COLO829 (cell line): ENCODE measurements around the gene FAM3B.
"Not testable (repeated sequence)": the region's sequence is repeated elsewhere in the genome, so short reads cannot be mapped to it uniquely, and the experiment has no call there.

Source experiments
- DNase-seq: peaks from one replicate; pipeline ENCODE4 v3.0.0; 2012; ENCODE audit warnings: low spot score

FAM3B gene

DNA sequence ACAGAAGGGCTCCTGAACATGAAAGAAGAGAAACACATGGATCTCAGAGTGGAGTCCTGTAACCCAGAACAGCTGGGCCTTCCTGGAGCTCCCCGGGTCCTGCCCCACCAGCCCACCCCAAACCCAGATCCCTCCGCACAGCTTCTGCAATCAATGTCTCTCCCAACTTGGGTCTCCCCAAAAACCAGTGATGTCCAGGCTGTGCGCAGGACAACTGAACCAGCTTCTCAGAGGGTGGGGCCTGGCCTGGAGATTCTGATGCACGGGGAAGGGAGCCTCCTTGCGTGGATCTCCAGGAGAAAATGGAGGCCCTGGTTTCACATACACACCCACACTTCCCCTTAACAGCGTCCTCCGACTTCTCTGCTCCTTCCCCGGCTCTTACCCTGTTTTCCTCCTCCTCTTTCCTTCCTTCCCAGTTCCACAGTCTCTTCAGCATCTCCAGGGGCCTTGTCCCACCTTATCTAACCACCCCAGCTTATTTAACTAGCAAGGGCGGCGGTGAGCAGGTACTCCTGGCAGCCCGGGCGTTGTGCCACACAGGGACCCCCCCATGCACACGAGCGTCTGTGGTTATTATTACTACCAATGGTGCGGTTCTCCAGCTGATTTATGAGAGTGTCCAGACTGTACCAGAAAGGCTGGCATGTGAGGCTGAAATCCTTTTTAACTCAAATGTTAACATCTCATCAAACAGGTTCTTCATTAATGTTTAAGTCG is 34.0 kb downstream of the FAM3B start:
- DNase-seq: no peak

- no peak for DNase-seq
Observed at GRCh38 chr21:41357546-41357945, 40.9 kb downstream of the FAM3B start.

GRCh38 chr21:41358193-41359166 is 41.9 kb downstream of the FAM3B start:
- no peak for DNase-seq

DNA sequence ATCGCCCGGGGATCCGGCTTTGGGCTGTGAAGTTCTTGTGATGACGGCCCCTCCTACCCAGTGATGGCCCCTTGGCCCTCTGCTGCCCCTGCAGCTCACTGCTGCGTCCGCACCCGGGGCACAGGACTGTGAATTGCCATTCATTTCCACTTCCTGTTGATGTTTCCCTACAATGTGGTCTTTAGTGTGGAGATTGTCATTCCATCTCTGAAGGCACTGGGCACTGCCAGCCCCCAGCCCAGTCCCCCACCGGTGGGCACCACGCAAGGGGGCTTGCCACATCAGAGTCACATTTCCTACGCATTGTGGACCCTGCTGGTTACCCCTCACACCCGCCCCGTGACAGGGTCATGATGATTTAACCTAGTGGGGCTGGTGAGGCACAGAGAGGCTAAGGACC is 42.7 kb downstream of the FAM3B start:
- DNase-seq: no peak

DNA sequence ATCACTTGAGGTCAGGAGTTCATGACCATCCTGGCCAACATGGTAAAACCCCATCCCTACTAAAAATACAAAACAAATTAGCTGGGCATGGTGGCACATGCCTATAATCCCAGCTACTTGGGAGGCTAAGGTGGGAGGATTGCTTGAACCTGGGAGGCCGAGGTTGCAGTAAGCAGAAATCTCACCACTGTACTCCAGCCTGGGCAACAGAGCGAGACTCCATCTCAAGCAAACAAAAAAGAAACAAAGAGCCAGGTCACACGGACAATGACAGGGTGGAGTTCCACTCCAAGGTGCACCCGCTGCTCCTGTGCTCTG is 43.1 kb downstream of the FAM3B start:
- DNase-seq: not testable (repeated sequence)

GRCh38 chr21:41360072-41360821 is 43.6 kb downstream of the FAM3B start:
- DNase-seq: no peak

- DNase-seq: no peak
Observed at GRCh38 chr21:41361053-41361785, 44.6 kb downstream of the FAM3B start.

DNA sequence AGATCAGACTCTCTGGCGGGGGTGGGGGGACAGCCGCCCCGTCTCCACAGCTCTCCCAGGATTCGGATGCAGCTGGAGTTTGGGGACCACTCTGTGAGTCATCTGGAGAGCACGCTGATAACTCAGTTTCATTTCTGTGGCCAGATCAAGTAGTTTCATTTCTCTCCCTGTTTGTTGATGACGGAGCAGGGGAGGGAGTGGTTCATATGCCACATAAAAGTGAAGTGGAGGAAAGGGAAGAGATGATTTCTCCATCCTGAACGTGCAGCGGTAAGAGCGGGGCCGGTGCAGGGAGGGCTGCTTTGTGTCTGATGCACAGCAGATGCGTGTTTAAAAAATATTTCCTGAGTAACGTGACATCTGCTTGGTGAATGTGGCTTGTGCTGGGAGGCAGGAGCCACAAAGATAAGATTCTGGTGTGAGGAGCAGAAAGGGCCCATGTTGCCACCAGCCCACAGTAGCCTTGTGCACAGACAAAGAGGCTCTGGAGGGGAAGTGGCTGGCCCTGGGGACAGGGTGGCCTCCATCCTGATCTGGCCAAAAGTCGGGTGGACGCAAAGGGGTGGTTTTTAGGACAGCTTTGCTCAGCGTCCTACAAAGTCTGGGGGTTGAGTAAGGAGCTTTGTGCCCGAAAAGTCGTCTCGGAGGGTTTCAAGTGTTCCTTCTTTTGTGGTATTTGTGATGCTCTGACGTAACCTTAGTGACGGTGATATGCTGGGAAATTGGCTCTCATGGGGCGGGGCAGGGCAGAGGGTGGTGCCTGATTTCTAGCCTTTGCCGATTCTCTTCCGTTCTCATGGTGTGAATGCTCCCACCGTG is 45.4 kb downstream of the FAM3B start, which contains the start of gene MX2:
MX2 (plus strand) TSS at position 242 of the 819 bp plus-strand sequence. CDS start 14,880 bp downstream, outside the sequence.
- DNase-seq: no peak

DNA sequence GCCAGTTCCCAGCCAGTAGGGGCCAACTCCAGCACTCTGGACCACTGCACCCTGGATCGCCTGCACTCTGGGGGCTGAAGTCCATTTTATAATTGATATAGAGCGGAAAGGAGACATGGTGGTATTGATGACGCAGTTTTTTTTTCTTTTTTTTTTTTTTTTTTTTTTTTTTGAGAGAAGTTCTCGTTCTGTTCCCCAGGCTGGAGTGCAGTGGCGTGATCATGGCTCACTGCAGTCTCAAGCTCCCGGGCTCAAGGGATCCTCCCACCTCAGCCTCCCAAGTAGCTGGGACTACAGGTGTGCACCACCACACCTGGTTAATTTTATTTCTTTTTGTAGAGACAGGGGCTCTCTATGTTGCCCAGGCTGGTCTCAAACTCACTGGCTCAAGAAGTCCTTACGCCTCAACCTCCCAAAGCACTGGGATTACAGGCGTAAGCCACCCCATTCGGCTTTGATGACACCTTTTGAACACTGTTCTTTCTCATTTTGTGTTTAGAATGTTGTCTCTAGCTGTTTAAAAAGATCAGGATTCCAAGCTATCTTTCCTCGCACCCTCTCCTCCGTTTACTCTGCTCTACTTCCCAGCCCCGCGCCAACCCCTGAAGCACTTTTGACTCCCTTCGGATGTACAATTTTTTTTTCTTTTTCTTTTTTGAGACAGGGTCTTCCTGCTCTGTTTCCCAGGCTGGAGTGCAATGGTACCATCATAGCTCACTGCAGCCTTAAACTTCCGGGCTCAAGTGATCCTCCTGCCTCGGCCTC is 46.2 kb downstream of the FAM3B start:
- DNase-seq: no peak

GRCh38 chr21:41363370-41364270 is 47.0 kb downstream of the FAM3B start:
- DNase-seq: no peak

DNA sequence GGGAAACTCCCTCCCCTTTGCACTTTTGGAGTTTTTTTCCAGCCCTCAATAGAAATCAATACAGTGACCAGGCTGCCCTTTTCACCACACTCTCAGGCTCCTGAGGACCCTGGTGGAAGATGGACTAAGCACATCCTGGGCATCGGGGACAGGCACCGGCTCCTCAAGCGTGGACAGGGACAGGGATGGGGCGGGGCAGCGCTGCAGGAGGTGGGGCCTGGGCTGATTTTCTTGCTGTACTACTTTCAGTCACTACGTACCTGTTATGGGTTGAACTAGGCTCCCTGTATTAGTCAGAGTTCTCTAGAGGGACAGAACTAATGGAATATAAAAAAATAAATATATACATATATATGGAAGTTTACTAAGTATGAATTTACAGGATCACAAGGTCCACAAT is 47.7 kb downstream of the FAM3B start:
- no peak for DNase-seq

DNA sequence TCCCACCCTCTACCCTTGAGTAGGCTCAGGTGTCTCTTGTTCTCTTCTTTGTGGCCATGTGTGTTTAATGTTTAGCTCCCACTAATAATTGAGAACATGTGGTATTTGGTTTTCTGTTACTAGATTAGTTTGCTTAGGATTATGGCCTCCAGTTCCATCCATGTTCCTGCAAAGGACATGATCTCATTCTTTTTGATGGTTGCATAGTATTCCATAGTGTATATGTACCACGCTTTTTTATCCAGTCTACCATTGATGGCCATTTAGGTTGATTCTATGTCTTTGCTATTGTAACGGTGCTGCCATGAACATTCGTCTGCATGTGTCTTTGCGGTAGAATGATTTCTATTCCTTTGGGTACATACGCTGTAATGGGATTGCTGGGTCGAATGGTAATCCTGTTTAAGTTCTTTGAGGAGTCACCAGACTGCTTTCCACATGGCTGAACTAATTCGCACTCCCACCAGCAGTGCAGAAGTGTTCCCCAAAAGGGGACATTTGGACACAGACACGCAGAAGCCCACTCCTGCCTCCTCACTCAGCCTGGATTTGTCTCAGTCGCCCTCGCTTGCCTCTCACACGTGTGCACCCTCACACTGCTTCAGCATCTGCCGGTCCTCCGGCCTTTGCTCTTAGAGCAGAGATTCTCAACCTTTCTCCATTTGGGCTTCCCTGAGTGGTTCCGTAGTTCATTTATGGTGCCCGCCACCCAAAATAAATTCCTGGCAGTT is 48.9 kb downstream of the FAM3B start:
- DNase-seq: no peak

DNA sequence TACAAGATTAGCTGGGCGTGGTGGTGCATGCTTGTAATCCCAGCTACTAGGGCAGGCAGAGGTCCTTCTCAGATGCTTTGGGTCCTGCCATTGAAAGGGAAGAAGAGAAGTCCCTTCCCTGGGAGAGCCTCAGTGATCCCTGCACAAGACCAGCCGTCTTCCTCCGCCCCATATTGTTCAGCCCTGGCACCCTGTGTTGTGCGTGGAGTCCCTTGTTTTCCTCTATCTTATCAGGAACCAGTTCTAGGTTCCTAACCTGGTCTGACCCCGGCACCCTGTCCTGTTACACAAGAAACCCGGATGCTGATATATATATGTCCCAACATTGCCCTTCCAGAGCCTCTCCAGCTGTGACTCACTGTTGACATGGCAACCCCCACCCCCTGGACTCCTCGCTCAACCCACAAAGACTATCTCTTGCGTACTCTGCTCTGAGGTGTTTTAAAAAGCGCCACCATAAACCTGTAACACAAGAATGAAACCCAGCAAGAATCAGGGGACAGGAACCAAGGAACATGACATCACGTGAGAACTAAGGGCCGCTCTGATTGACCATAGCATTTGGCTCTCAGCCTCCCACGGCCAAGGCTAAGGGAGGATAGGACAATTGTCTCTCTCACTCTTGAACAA is 50.0 kb downstream of the FAM3B start:
- peak; percentile 51 for DNase-seq

GRCh38 chr21:41367301-41367944 is 50.8 kb downstream of the FAM3B start:
- no peak for DNase-seq

DNA sequence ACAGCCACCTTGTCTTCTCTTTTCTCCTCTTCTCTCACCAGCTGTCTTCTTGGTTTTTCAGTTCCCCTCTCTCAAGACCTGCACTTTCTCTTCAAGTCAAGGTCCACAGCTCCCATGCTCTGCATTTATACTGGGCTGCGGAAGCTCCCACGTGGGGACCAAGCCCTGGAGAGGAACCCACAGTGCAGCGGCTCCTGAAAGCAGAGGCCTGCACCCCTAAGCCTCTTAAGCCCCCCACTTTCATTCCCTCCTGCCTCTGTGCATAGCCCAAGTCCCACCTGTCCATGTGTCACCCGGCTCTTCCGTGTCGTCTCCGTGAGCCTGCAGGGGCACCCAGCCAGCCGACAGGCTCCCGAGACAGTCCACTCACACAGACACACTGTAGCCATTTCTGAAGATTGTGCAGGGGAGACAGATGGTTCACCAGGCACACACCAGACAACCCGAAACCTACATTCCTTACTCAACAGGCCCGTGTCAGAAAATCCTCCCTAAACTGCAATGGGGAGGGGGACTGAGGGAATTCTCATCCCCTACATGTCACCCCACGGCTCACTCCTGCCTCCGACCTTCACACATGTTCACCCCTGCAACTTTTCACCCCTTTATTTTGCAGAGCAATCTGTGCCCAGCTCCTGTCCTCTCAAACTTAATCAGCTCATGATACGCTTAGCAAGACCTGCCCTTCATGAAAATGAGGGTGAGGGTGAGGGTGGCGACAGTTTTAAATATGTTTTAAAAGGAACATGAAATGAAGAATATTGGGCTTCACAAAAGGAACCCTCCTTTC is 51.5 kb downstream of the FAM3B start:
- DNase-seq: no peak

- no peak for DNase-seq
Observed at GRCh38 chr21:41368735-41369104, 52.1 kb downstream of the FAM3B start.
